GM18517 (cell line): ENCODE results near the gene TAGLN3.

Experiments used
- ATAC-seq: cut with Tn5 transposase; IDR thresholded peaks from one replicate; pipeline ENCODE4 v1.9.1; 2021; ENCODE audit warnings: mild to moderate bottlenecking, moderate library complexity; ENCODE audit not compliant: unreplicated experiment

Gene TAGLN3

GRCh38 chr3:112043621-112044201 lies 45.0 kb downstream of the TAGLN3 start:
- peak; percentile 94 for ATAC-seq

- no peak for ATAC-seq
Measured at GRCh38 chr3:112046599-112046998, 47.9 kb downstream of the TAGLN3 start.

GRCh38 chr3:112047264-112047663 lies 48.5 kb downstream of the TAGLN3 start:
- ATAC-seq, result no peak

- no peak for ATAC-seq
Measured at GRCh38 chr3:112048911-112049310, 50.2 kb downstream of the TAGLN3 start.

GRCh38 chr3:112053229-112053628 lies 54.5 kb downstream of the TAGLN3 start:
- no peak for ATAC-seq

- no peak for ATAC-seq
Measured at GRCh38 chr3:112056451-112056929, 57.8 kb downstream of the TAGLN3 start.

- no peak for ATAC-seq
Measured at GRCh38 chr3:112059497-112059896, 60.8 kb downstream of the TAGLN3 start.

GRCh38 chr3:112061152-112061551 lies 62.4 kb downstream of the TAGLN3 start:
- no peak for ATAC-seq
